ENCODE results near the gene ADCY6. TPM values are rescaled to one million over a fixed set of nuclear protein-coding genes. Genes with fewer than 3 reads are reported as not detected.

ADCY6 gene
- polyA plus RNA-seq, 3 donors, result 0.03 to 0.29 TPM; not detected in 1

DNA sequence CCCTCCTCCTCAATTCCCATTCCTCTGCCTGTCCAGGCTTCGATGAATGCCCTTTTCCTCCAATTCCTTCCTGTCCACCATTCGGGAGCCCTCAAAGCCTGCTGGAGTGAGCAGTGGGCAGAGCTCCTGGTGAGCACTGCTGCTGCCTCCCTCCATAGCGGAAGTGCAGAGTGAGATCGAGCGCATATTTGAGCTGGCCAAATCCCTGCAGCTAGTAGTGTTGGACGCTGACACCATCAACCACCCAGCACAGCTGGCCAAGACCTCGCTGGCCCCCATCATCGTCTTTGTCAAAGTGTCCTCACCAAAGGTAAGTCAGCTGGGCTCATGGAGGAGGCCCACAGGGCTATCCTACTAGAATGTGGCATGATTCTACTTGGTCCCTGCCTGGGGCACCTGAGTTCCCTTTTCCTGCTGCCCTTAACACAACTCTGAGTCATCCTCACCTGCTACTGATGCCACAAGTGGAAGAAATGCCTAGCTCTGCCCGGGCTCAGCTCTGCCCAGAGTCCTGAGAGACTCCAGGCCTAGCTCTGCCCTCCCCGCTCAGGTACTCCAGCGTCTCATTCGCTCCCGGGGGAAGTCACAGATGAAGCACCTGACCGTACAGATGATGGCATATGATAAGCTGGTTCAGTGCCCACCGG lies 37.4 kb upstream of the ADCY6 start:
- H3K4me1 Mint-ChIP-seq, result peaks cover 2% of the 10 kb centered on the region
- H3K4me1 ChIP-seq (ENCODE audit: control insufficient read depth in 1 of 2, insufficient read depth in 2 of 2, low read length in 2 of 2), result no peaks in the 10 kb centered on the region
- H3K27me3 Mint-ChIP-seq (ENCODE audit: low read depth in 3 of 3), result peaks cover 2 to 9% (median 3%) of the 10 kb centered on the region in 3 donors
- WGBS (ENCODE audit: insufficient coverage), result 82% methylated on average over 14 of the region's 15 CpGs
- H3K9me3 ChIP-seq (replicated peaks in 1 of 2; ENCODE audit: control insufficient read depth in 1 of 2, insufficient read depth in 1 of 2, low read length in 2 of 2), result no peaks in the 10 kb centered on the region
- no peak for TF ChIP-seq CTCF (IDR thresholded peaks at IDR 0.05)
- no peaks in the 10 kb centered on the region for H3K9me3 Mint-ChIP-seq
- H3K36me3 Mint-ChIP-seq, result peaks cover 31 to 33% of the 10 kb centered on the region in 2 donors
- no peak overlapping the region for H3K4me2 ChIP-seq (replicated peaks; ENCODE audit: extremely low read depth, low read length, poor library complexity, severe bottlenecking)
- H3K4me3 ChIP-seq (replicated peaks in 1 of 3; ENCODE audit: low read depth in 2 of 3, low read length in 3 of 3), result no peak overlapping the region
- H3K9ac ChIP-seq (ENCODE audit: insufficient read depth, low read length, poor library complexity, severe bottlenecking), result no peak overlapping the region
- intact Hi-C loops (cut with micrococcal nuclease), result no loop called here
- H3K27me3 ChIP-seq (ENCODE audit: control insufficient read depth in 2 of 2, insufficient read depth in 2 of 2, low read length in 2 of 2), result peaks cover 0 to 3% of the 10 kb centered on the region in 2 donors
- no peak overlapping the region for H2AFZ ChIP-seq (ENCODE audit: insufficient read depth, low read depth, low read length, poor library complexity, severe bottlenecking)
- peaks cover 30 to 37% of the 10 kb centered on the region in 2 donors for H3K36me3 ChIP-seq (replicated peaks in 1 of 2; ENCODE audit: control insufficient read depth in 1 of 2, insufficient read depth in 2 of 2, low read length in 2 of 2)
- H3K4me3 Mint-ChIP-seq, result no peak overlapping the region
- H3K79me2 ChIP-seq (ENCODE audit: insufficient read depth, low read length), result no peaks in the 10 kb centered on the region
- H4K20me1 ChIP-seq (ENCODE audit: insufficient read depth, low read length), result peaks cover 27% of the 10 kb centered on the region
- H3K27ac Mint-ChIP-seq, result no peak overlapping the region
- no peak overlapping the region for H3K27ac ChIP-seq (ENCODE audit: low read depth in 1 of 2, low read length in 2 of 2)
- no peak for DNase-seq

DNA sequence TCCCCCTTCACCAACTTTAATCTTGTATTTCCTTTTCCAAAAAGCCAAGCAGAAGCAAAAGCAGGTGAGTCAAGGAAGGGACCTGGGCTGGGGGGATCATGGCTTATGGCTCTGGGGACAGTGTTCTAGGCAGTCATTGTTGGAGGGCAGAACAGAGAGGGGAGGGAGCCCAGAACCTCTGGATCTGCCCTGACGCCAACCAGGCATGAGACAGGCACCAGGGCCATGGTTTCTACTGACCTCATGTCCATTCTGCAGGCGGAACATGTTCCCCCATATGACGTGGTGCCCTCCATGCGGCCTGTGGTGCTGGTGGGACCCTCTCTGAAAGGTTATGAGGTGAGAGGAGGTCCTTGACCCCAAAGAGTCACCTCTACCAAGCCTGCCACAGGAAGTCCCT lies 36.0 kb upstream of the ADCY6 start:
- Histone ChIP-seq H3K27ac (ENCODE audit: low read depth in 1 of 2, low read length in 2 of 2) (no peak overlapping the region), H3K79me2 (ENCODE audit: insufficient read depth, low read length) (no peaks in the 10 kb centered on the region), H3K36me3 (replicated peaks in 1 of 2; ENCODE audit: control insufficient read depth in 1 of 2, insufficient read depth in 2 of 2, low read length in 2 of 2) (peaks cover 16 to 22% of the 10 kb centered on the region in 2 donors), H3K9me3 (replicated peaks in 1 of 2; ENCODE audit: control insufficient read depth in 1 of 2, insufficient read depth in 1 of 2, low read length in 2 of 2) (no peaks in the 10 kb centered on the region), H3K4me3 (replicated peaks in 1 of 3; ENCODE audit: low read depth in 2 of 3, low read length in 3 of 3) (no peak overlapping the region), H3K4me1 (ENCODE audit: control insufficient read depth in 1 of 2, insufficient read depth in 2 of 2, low read length in 2 of 2) (no peaks in the 10 kb centered on the region), H3K9ac (ENCODE audit: insufficient read depth, low read length, poor library complexity, severe bottlenecking) (no peak overlapping the region), H4K20me1 (ENCODE audit: insufficient read depth, low read length) (peaks cover 23% of the 10 kb centered on the region), H3K27me3 (ENCODE audit: control insufficient read depth in 2 of 2, insufficient read depth in 2 of 2, low read length in 2 of 2) (peaks cover 0 to 9% of the 10 kb centered on the region in 2 donors), H3K4me2 (replicated peaks; ENCODE audit: extremely low read depth, low read length, poor library complexity, severe bottlenecking) (no peak overlapping the region), H2AFZ (ENCODE audit: insufficient read depth, low read depth, low read length, poor library complexity, severe bottlenecking) (no peak overlapping the region)
- intact Hi-C loops (cut with micrococcal nuclease), result no loop called here
- no peak overlapping the region for H3K27ac Mint-ChIP-seq
- H3K27me3 Mint-ChIP-seq (ENCODE audit: low read depth in 3 of 3), result peaks cover 8 to 14% (median 11%) of the 10 kb centered on the region in 3 donors
- peaks cover 2% of the 10 kb centered on the region for H3K4me1 Mint-ChIP-seq
- H3K36me3 Mint-ChIP-seq, result peaks cover 17 to 19% of the 10 kb centered on the region in 2 donors
- TF ChIP-seq CTCF (IDR thresholded peaks at IDR 0.05), result no peak
- H3K4me3 Mint-ChIP-seq, result no peak overlapping the region
- 89% methylated on average over 1 of the region's 4 CpGs for WGBS (ENCODE audit: insufficient coverage)
- no peaks in the 10 kb centered on the region for H3K9me3 Mint-ChIP-seq
- no peak for DNase-seq

Data from CD14-positive monocyte (primary cell).